Stimulated activated CD4-positive, alpha-beta T cell treated with anti-CD3 and anti-CD28 coated beads, Interleukin-4, amount 100 ng/mL, for 24 hours (primary cell): Measurements from ENCODE around the gene UBE2F.
"Not testable (repeated sequence)": the region's sequence is repeated elsewhere in the genome, so short reads cannot be mapped to it uniquely, and the experiment has no call there.

Experiments used
- DNase-seq: peaks from one replicate; pipeline ENCODE4 v3.0.0-alpha.2; 2020

The UBE2F gene

GRCh38 chr2:238057696-238058575, 91.1 kb downstream of the UBE2F start:
- not testable (repeated sequence) for DNase-seq

GRCh38 chr2:238059505-238059904, 92.7 kb downstream of the UBE2F start:
- no peak for DNase-seq

- no peak for DNase-seq
Measured at GRCh38 chr2:238060096-238060541, 93.3 kb downstream of the UBE2F start.

GRCh38 chr2:238060542-238061314, 93.9 kb downstream of the UBE2F start, which contains the start of gene SCLY:
SCLY (plus strand) TSS chr2:238061001; CDS start chr2:238061055, 54 bp downstream.
- peak; percentile 95 for DNase-seq

GRCh38 chr2:238061315-238062202, 94.7 kb downstream of the UBE2F start:
- DNase-seq = peak; percentile 32

GRCh38 chr2:238063414-238064189, 96.8 kb downstream of the UBE2F start:
- DNase-seq = no peak

- DNase-seq = no peak
Measured at GRCh38 chr2:238064376-238064775, 97.6 kb downstream of the UBE2F start.

GRCh38 chr2:238065071-238065846, 98.4 kb downstream of the UBE2F start:
- DNase-seq = no peak

GRCh38 chr2:238066218-238066617, 99.4 kb downstream of the UBE2F start:
- DNase-seq = no peak

- DNase-seq = peak; percentile 46
Measured at GRCh38 chr2:238066718-238067117, 99.9 kb downstream of the UBE2F start.

- DNase-seq = no peak
Measured at GRCh38 chr2:238067939-238068338, 101.1 kb downstream of the UBE2F start.

GRCh38 chr2:238069021-238069709, 102.4 kb downstream of the UBE2F start:
- no peak for DNase-seq

GRCh38 chr2:238069877-238070276, 103.1 kb downstream of the UBE2F start:
- DNase-seq = no peak

GRCh38 chr2:238075397-238075796, 108.6 kb downstream of the UBE2F start:
- no peak for DNase-seq

GRCh38 chr2:238077292-238077691, 110.5 kb downstream of the UBE2F start:
- DNase-seq = no peak

- no peak for DNase-seq
Measured at GRCh38 chr2:238079874-238080327, 113.1 kb downstream of the UBE2F start.

- no peak for DNase-seq
Measured at GRCh38 chr2:238080518-238080917, 113.7 kb downstream of the UBE2F start.

GRCh38 chr2:238081150-238081549, 114.3 kb downstream of the UBE2F start:
- no peak for DNase-seq

GRCh38 chr2:238081561-238081960, 114.7 kb downstream of the UBE2F start:
- DNase-seq = no peak

- DNase-seq = no peak
Measured at GRCh38 chr2:238082151-238082550, 115.3 kb downstream of the UBE2F start.
